ENCODE measurements around the gene COPZ1.

COPZ1 gene

DNA sequence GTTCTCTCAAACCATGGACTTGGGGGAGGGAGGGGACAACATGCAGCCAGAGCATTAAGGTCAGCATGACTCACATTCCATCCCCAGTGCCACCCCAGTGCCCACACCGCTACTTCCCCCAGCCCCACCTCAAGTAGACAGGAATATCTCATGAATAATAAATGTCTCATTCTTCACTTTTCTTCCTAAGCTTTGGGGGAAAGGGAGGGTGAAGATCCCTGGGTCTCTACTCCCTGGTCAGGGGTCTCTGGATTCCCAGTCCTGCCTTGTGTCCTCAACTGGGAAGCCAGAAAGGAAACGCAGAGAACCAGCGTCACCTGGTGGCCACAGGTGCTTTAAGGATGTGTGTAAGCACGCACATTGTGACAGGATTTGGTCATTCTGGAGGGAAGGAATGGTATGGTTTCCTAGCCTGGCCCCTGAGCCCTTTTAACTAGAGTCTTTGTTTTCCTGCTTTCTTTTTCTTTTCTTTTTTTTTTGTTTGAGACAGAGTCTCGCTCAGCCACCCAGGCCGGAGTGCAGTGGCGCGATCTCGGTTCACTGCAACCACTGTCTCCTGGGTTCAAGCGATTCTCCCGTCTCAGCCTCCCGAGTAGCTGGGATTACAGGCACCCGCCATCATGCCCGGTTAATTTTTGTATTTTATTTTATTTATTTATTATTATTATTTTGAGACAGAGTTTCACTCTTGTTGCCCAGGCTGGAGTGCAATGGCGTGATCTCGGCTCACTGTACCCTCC, 36.0 kb downstream of the COPZ1 start:
- H3K27me3 ChIP-seq (ENCODE audit: control insufficient read depth, insufficient read depth, low read length, poor library complexity, severe bottlenecking) = no peaks in the 10 kb centered on the region
- peaks cover 46% of the 10 kb centered on the region for H3K4me1 ChIP-seq (ENCODE audit: control insufficient read depth, insufficient read depth, low read length)
- H3K4me3 ChIP-seq (ENCODE audit: insufficient read depth, low read depth, low read length) = no peak overlapping the region
- H3K9me3 ChIP-seq (ENCODE audit: control insufficient read depth, low read length) = no peaks in the 10 kb centered on the region
- WGBS, 2 experiments = 59 to 60% methylated on average over 14 to 15 of the region's 16 CpGs
- H3K27ac ChIP-seq (ENCODE audit: insufficient read depth, low read depth, low read length, poor library complexity, severe bottlenecking) = no peak overlapping the region
- no peaks in the 10 kb centered on the region for H3K36me3 ChIP-seq (ENCODE audit: control insufficient read depth, insufficient read depth, low read length)

DNA sequence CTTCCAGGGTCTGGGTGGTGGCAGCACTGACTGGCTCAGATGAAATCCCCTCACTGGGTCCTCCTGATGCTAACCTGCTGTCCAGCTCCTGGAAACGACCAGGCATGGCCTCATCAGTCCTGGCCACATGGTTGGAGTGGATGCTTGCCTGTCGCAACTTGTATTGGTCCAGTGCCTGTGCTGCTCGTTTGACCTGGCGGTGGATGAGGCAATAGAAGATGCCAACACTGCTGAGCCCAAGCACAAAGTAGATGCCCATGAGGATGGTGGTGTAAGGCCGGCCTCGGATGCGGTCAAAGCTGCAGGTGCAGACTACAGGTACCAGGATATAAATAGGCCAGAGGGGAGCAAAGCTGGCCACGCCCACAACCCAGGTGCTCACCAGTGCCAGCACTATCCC, 38.1 kb downstream of the COPZ1 start:
- 89 to 91% methylated on average over 8 of the region's 8 CpGs for WGBS, 2 experiments
- H3K4me3 ChIP-seq (ENCODE audit: insufficient read depth, low read depth, low read length) = no peak overlapping the region

DNA sequence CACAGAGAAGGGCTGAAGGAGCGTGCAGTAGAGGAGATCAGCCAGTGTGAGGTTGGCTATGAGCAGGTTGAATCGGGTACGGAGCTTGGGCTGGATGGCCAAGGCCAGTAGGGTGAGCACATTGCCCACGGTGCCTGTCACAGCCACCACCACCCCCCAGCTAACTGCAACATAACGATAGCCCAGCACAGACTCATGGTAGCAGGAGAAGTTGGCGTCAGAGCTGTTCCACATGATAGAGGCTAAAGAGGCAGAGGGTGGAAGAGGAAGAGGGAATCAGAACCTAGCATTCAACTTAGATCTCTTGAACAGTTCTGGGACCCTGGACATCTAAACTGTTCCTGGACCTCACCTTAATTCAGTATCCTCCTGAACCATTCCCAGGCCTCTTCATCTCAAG, 38.7 kb downstream of the COPZ1 start:
- Histone ChIP-seq H3K4me1 (ENCODE audit: control insufficient read depth, insufficient read depth, low read length) (peaks cover 20% of the 10 kb centered on the region), H3K4me3 (ENCODE audit: insufficient read depth, low read depth, low read length) (no peak overlapping the region), H3K27ac (ENCODE audit: insufficient read depth, low read depth, low read length, poor library complexity, severe bottlenecking) (no peak overlapping the region), H3K27me3 (ENCODE audit: control insufficient read depth, insufficient read depth, low read length, poor library complexity, severe bottlenecking) (no peaks in the 10 kb centered on the region), H3K9me3 (ENCODE audit: control insufficient read depth, low read length) (no peaks in the 10 kb centered on the region), H3K36me3 (ENCODE audit: control insufficient read depth, insufficient read depth, low read length) (no peaks in the 10 kb centered on the region)
- 92 to 94% methylated on average over 6 of the region's 6 CpGs for WGBS, 2 experiments

More for the DNA sequence above, 38.1 kb downstream of the COPZ1 start:
- Histone ChIP-seq H3K36me3 (ENCODE audit: control insufficient read depth, insufficient read depth, low read length) (no peaks in the 10 kb centered on the region), H3K27ac (ENCODE audit: insufficient read depth, low read depth, low read length, poor library complexity, severe bottlenecking) (no peak overlapping the region), H3K27me3 (ENCODE audit: control insufficient read depth, insufficient read depth, low read length, poor library complexity, severe bottlenecking) (no peaks in the 10 kb centered on the region), H3K4me1 (ENCODE audit: control insufficient read depth, insufficient read depth, low read length) (peaks cover 24% of the 10 kb centered on the region), H3K9me3 (ENCODE audit: control insufficient read depth, low read length) (no peaks in the 10 kb centered on the region)

DNA sequence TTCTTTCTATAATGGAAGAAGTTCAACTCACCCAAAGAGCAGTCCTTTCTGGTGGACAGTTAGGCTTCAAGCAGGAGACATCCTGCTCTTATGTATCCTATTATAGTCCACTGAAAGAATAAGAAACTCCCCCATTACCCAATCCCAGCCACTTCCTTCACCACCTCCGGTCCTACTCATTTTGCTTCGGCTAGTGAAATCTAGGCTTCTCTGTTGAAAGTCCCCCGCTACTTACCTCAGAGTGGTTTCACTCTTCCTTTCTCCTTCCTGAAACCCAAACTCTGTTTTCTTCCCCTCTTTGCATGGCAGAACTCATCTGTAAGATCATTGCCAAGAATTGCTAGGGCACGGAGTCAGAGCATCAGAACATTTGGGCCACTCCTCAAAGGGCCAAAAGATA, 39.5 kb downstream of the COPZ1 start, which contains the start of gene GPR84:
Gene GPR84 (minus strand): TSS at position 74 of the 400 bp plus-strand sequence. CDS start 635 bp downstream, outside the sequence.
- H3K27ac ChIP-seq (ENCODE audit: insufficient read depth, low read depth, low read length, poor library complexity, severe bottlenecking) = no peak within 1 kb of the TSS
- peaks cover 6% of the 10 kb centered on the region for H3K27me3 ChIP-seq (ENCODE audit: control insufficient read depth, insufficient read depth, low read length, poor library complexity, severe bottlenecking)
- H3K36me3 ChIP-seq (ENCODE audit: control insufficient read depth, insufficient read depth, low read length) = no peaks in the 10 kb centered on the region
- H3K4me1 ChIP-seq (ENCODE audit: control insufficient read depth, insufficient read depth, low read length) = peaks cover 26% of the 10 kb centered on the region
- 91 to 92% methylated on average over 4 of the region's 4 CpGs for WGBS, 2 experiments
- H3K9me3 ChIP-seq (ENCODE audit: control insufficient read depth, low read length) = no peaks in the 10 kb centered on the region
- H3K4me3 ChIP-seq (ENCODE audit: insufficient read depth, low read depth, low read length) = no peak within 1 kb of the TSS

DNA sequence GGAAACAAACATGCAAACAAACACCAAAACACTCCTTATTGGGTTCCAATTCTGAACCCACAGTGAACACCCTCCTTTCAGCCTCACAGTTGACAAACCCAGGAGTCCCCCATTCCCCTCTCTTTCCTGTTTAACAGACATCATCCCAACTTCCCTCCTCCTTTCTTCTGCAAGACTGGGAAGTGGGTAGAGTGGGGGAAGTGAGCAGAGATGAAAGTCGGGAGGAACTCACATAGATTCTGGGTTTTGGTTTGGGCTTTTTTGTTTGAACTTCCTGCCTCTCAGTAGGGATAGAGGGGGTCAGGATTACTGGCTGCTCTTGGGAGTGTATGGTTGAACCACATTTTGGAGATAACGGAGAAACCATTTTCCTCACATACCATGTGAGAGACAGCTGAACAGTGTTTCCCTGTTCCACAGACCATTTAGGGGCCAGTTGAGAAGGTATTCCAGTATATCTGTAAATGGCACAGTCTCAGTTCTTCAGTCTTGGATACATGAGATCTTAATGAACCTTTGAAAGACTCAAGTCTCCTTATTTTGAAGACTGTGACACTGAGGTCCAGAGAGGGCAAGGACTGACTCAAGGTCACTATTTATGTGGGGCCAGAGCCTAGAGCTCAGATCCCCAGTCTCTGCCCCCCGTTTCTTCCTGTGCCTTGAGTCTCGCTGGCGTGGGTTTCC, 43.2 kb downstream of the COPZ1 start:
- H3K27me3 ChIP-seq (ENCODE audit: control insufficient read depth, insufficient read depth, low read length, poor library complexity, severe bottlenecking) = peaks cover 12% of the 10 kb centered on the region
- 20 to 36% methylated on average over 4 to 5 of the region's 5 CpGs for WGBS, 2 experiments
- H3K4me1 ChIP-seq (ENCODE audit: control insufficient read depth, insufficient read depth, low read length) = peaks cover 22% of the 10 kb centered on the region
- peaks cover 8% of the 10 kb centered on the region for H3K36me3 ChIP-seq (ENCODE audit: control insufficient read depth, insufficient read depth, low read length)
- no peak overlapping the region for H3K4me3 ChIP-seq (ENCODE audit: insufficient read depth, low read depth, low read length)
- no peaks in the 10 kb centered on the region for H3K9me3 ChIP-seq (ENCODE audit: control insufficient read depth, low read length)
- H3K27ac ChIP-seq (ENCODE audit: insufficient read depth, low read depth, low read length, poor library complexity, severe bottlenecking) = no peak overlapping the region

DNA sequence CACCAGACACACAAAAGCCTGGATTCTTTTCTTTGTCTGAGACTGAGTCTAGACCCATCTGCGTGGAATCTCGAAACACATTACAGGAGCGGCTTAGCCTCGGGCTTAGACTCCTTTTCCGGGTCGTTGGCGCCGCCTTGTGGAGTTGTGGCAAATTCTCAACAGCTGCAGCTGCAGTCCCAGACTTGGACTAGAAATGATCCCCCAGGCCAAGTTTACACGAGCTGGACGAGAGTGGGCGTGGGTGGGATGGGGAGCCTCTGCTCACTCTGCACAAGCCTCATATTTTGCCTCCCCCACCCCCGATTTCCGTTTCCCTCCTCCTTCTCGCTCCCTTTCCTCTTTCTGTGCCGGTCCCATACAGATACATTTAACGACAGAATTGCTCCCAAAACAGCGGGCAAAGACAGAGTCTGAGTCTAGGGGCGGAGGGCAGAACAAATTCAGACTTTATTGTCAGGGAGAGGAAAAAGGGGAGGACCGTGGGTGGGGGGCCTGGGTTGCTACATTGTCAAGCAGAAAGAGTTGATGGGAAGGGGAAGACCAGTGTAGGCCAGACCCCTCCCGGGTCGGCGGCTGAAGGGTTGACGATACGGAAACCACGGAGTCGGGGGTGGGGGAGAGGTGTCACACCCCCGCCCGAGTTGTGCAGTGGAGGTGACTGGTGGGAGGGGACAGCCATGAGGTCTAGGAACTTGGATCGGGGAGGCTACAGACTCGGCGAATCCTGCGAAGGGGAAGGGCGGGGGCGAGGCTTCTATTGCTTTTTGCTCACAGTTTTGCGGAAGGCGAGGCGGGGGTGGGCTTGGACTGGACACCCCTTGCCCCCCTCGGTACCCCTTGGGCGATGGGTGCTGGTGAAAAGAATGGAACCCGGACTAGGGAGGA, 44.0 kb downstream of the COPZ1 start:
- Histone ChIP-seq H3K36me3 (ENCODE audit: control insufficient read depth, insufficient read depth, low read length) (peaks cover 12% of the 10 kb centered on the region), H3K4me1 (ENCODE audit: control insufficient read depth, insufficient read depth, low read length) (peaks cover 22% of the 10 kb centered on the region), H3K27ac (ENCODE audit: insufficient read depth, low read depth, low read length, poor library complexity, severe bottlenecking) (no peak overlapping the region), H3K27me3 (ENCODE audit: control insufficient read depth, insufficient read depth, low read length, poor library complexity, severe bottlenecking) (peaks cover 12% of the 10 kb centered on the region), H3K4me3 (ENCODE audit: insufficient read depth, low read depth, low read length) (no peak overlapping the region), H3K9me3 (ENCODE audit: control insufficient read depth, low read length) (no peaks in the 10 kb centered on the region)
- 30% methylated on average over 40 of the region's 40 CpGs for WGBS, 2 experiments

DNA sequence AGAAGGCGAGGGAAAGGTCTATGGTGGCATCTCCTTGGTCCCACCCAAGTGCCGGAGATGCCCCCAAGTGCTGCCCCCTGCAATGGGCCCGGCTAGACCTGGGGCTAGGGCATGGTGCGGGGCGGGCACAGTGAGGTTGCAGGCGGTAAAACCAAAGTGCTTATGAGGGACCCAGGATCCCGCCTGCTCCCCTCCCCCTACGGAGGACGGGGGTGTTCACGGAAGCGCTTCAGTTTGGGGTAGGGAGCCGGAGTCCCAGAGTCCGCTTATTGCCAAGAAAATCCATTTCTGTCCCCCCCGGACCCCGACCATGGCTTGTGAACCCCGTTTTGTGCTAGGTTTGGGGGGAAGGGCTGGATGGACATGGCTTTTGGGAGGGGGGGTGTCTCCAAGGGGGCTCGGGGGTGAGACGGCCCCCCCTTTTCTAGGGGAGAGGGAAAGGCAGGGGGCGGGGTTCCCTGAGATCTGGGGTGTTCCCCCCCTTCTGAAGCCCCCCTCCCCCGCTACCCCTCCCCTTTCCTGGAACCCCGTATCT, 44.7 kb downstream of the COPZ1 start:
- no peak overlapping the region for H3K4me3 ChIP-seq (ENCODE audit: insufficient read depth, low read depth, low read length)
- H3K27ac ChIP-seq (ENCODE audit: insufficient read depth, low read depth, low read length, poor library complexity, severe bottlenecking) = no peak overlapping the region
- peaks cover 16% of the 10 kb centered on the region for H3K36me3 ChIP-seq (ENCODE audit: control insufficient read depth, insufficient read depth, low read length)
- peaks cover 12% of the 10 kb centered on the region for H3K27me3 ChIP-seq (ENCODE audit: control insufficient read depth, insufficient read depth, low read length, poor library complexity, severe bottlenecking)
- 47 to 57% methylated on average over 16 to 18 of the region's 21 CpGs for WGBS, 2 experiments
- H3K4me1 ChIP-seq (ENCODE audit: control insufficient read depth, insufficient read depth, low read length) = peaks cover 22% of the 10 kb centered on the region
- no peaks in the 10 kb centered on the region for H3K9me3 ChIP-seq (ENCODE audit: control insufficient read depth, low read length)

DNA sequence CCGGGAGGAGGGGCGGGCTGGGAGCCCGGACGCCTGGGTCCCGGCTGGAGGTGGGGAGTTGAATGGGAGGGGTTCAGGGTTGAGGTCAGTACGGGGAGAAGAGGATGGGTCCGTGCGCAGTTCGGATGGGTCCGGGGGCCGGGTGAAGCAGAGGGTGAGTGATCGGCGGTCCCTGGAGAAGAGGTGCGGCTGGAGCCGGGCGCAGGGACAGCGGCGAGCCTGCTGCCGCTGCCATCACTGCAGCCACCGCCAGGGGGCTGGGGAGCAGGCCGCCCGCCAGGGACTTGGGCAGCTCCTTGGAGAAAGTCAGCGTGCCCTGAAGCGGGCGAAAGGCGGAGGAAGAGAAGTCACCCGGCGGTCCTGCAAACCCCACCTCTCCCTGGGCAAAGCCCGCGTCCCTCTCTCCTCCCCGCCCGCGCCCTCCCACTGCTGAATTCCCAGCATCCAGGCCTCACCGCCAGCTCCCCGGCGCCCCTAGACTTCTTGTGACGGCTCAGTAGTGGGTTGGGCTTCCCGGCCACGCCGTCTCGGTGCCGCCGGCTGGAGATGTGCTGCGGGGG, 45.3 kb downstream of the COPZ1 start:
- Histone ChIP-seq H3K27ac (ENCODE audit: insufficient read depth, low read depth, low read length, poor library complexity, severe bottlenecking) (no peak overlapping the region), H3K36me3 (ENCODE audit: control insufficient read depth, insufficient read depth, low read length) (peaks cover 16% of the 10 kb centered on the region), H3K27me3 (ENCODE audit: control insufficient read depth, insufficient read depth, low read length, poor library complexity, severe bottlenecking) (peaks cover 12% of the 10 kb centered on the region), H3K4me1 (ENCODE audit: control insufficient read depth, insufficient read depth, low read length) (peaks cover 23% of the 10 kb centered on the region), H3K9me3 (ENCODE audit: control insufficient read depth, low read length) (no peaks in the 10 kb centered on the region), H3K4me3 (ENCODE audit: insufficient read depth, low read depth, low read length) (no peak overlapping the region)
- 10% methylated on average over 44 of the region's 44 CpGs for WGBS, 2 experiments

DNA sequence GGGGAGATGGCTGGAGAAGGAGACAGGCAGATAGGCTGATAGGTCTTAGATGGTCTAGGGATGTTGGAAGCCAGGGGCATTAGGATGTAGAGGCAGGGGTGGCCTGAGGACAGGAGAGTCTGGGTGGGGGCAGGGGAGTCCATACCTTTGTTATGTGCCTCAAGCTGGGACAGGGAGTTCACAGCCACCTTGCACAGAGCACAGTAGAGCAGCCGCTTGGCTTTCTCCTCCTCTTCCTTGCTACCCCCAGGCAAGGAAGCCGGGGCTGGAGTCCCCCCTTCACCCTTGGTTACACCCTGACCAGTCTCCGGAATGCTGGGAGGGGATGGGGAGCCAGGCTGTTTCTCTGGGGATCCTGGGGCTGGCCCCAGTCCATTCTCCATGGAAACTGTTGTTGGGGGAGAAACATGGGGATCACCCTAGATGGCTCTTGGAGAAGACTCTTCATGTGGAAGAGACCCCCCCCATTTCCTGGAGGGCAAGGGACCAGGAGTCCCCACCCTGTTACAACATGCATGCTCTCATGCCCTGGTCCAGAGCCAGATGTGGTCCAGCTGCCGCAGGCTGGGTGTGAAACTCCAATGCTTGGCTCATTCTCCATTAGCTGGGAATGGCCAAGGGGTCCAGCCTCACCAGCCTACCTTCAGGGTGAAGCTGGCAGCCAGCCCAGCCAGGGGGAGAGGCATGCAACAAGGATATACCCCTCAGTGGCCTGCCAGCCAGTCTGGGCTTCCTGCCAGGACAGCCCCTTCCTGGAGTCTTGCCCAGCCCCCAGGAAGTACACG, 46.6 kb downstream of the COPZ1 start:
- H3K27ac ChIP-seq (ENCODE audit: insufficient read depth, low read depth, low read length, poor library complexity, severe bottlenecking) = no peak overlapping the region

More for the DNA sequence above, 46.6 kb downstream of the COPZ1 start:
- Histone ChIP-seq H3K4me3 (ENCODE audit: insufficient read depth, low read depth, low read length) (no peak overlapping the region), H3K36me3 (ENCODE audit: control insufficient read depth, insufficient read depth, low read length) (peaks cover 16% of the 10 kb centered on the region), H3K27me3 (ENCODE audit: control insufficient read depth, insufficient read depth, low read length, poor library complexity, severe bottlenecking) (peaks cover 12% of the 10 kb centered on the region), H3K9me3 (ENCODE audit: control insufficient read depth, low read length) (no peaks in the 10 kb centered on the region), H3K4me1 (ENCODE audit: control insufficient read depth, insufficient read depth, low read length) (peaks cover 35% of the 10 kb centered on the region)
- 83 to 86% methylated on average over 5 of the region's 5 CpGs for WGBS, 2 experiments
